Measurements from ENCODE around the gene KDM4C. TPM values are rescaled to one million over a fixed set of nuclear protein-coding genes. Genes with fewer than 3 reads are reported as not detected.

Gene KDM4C
- total and polyA plus RNA-seq, 2 donors (not counting 1 experiment from before 2014, with no cell fraction given) = 13.0 to 39.0 TPM

GRCh38 chr9:7150153-7150890, 392.5 kb downstream of the KDM4C start:
- no peak overlapping the region for H3K4me2 ChIP-seq (ENCODE audit: extremely low read depth, insufficient read depth, low read length)
- H3K9ac ChIP-seq (ENCODE audit: insufficient read depth, low read length) = no peak overlapping the region
- no peaks in the 10 kb centered on the region for H3K9me3 ChIP-seq (ENCODE audit: control insufficient read depth, insufficient read depth, low read depth, low read length)
- no peak for DNase-seq (ENCODE audit: low read depth in 2 of 2)
- H3K27me3 ChIP-seq (ENCODE audit: control insufficient read depth, insufficient read depth, low read length) = no peaks in the 10 kb centered on the region
- no peaks in the 10 kb centered on the region for H4K20me1 ChIP-seq (ENCODE audit: control insufficient read depth, extremely low read depth, insufficient read depth, low read length)
- H3K4me1 ChIP-seq (ENCODE audit: control insufficient read depth, extremely low read depth, insufficient read depth, low read length) = peaks cover under 1% of the 10 kb centered on the region
- no peak for TF ChIP-seq EZH2 (IDR thresholded peaks at IDR 0.05; ENCODE audit: low read length, missing control alignments)
- TF ChIP-seq CTCF (conservative IDR thresholded peaks at IDR 0.05 in 1 of 2, IDR thresholded peaks at IDR 0.05 in 1 of 2; ENCODE audit: low read depth in 1 of 2, low read length in 2 of 2) = no peak
- H3K4me3 ChIP-seq (replicated peaks in 1 of 4; ENCODE audit: control extremely low read depth in 1 of 4, insufficient read depth in 1 of 4, low read depth in 3 of 4, low read length in 4 of 4) = no peak overlapping the region
- H2AFZ ChIP-seq (ENCODE audit: low read length) = no peak overlapping the region
- H3K27ac ChIP-seq (ENCODE audit: insufficient read depth, low read length) = no peak overlapping the region
- no peaks in the 10 kb centered on the region for H3K36me3 ChIP-seq (ENCODE audit: control insufficient read depth, insufficient read depth, low read length)
- H3K79me2 ChIP-seq (ENCODE audit: control insufficient read depth, insufficient read depth, low read length) = no peaks in the 10 kb centered on the region

GRCh38 chr9:7153134-7153533, 395.4 kb downstream of the KDM4C start:
- TF ChIP-seq EZH2 (IDR thresholded peaks at IDR 0.05; ENCODE audit: low read length, missing control alignments) (no peak), CTCF (conservative IDR thresholded peaks at IDR 0.05 in 1 of 2, IDR thresholded peaks at IDR 0.05 in 1 of 2; ENCODE audit: low read depth in 1 of 2, low read length in 2 of 2) (no peak)
- H3K4me3 ChIP-seq (replicated peaks in 1 of 4; ENCODE audit: control extremely low read depth in 1 of 4, insufficient read depth in 1 of 4, low read depth in 3 of 4, low read length in 4 of 4) = no peak overlapping the region
- no peak overlapping the region for H3K9ac ChIP-seq (ENCODE audit: insufficient read depth, low read length)
- no peaks in the 10 kb centered on the region for H3K4me1 ChIP-seq (ENCODE audit: control insufficient read depth, extremely low read depth, insufficient read depth, low read length)
- H4K20me1 ChIP-seq (ENCODE audit: control insufficient read depth, extremely low read depth, insufficient read depth, low read length) = no peaks in the 10 kb centered on the region
- no peak overlapping the region for H2AFZ ChIP-seq (ENCODE audit: low read length)
- H3K27ac ChIP-seq (ENCODE audit: insufficient read depth, low read length) = no peak overlapping the region
- H3K4me2 ChIP-seq (ENCODE audit: extremely low read depth, insufficient read depth, low read length) = no peak overlapping the region
- H3K27me3 ChIP-seq (ENCODE audit: control insufficient read depth, insufficient read depth, low read length) = no peaks in the 10 kb centered on the region
- H3K9me3 ChIP-seq (ENCODE audit: control insufficient read depth, insufficient read depth, low read depth, low read length) = no peaks in the 10 kb centered on the region
- no peaks in the 10 kb centered on the region for H3K36me3 ChIP-seq (ENCODE audit: control insufficient read depth, insufficient read depth, low read length)
- no peak for DNase-seq (ENCODE audit: low read depth in 2 of 2)
- H3K79me2 ChIP-seq (ENCODE audit: control insufficient read depth, insufficient read depth, low read length) = no peaks in the 10 kb centered on the region

GRCh38 chr9:7153566-7153965, 395.8 kb downstream of the KDM4C start:
- Histone ChIP-seq H3K9me3 (ENCODE audit: control insufficient read depth, insufficient read depth, low read depth, low read length) (no peaks in the 10 kb centered on the region), H3K27ac (ENCODE audit: insufficient read depth, low read length) (no peak overlapping the region), H3K9ac (ENCODE audit: insufficient read depth, low read length) (no peak overlapping the region), H3K4me2 (ENCODE audit: extremely low read depth, insufficient read depth, low read length) (no peak overlapping the region), H3K36me3 (ENCODE audit: control insufficient read depth, insufficient read depth, low read length) (no peaks in the 10 kb centered on the region), H3K27me3 (ENCODE audit: control insufficient read depth, insufficient read depth, low read length) (no peaks in the 10 kb centered on the region), H3K4me3 (replicated peaks in 1 of 4; ENCODE audit: control extremely low read depth in 1 of 4, insufficient read depth in 1 of 4, low read depth in 3 of 4, low read length in 4 of 4) (no peak overlapping the region), H3K4me1 (ENCODE audit: control insufficient read depth, extremely low read depth, insufficient read depth, low read length) (no peaks in the 10 kb centered on the region), H2AFZ (ENCODE audit: low read length) (no peak overlapping the region), H4K20me1 (ENCODE audit: control insufficient read depth, extremely low read depth, insufficient read depth, low read length) (no peaks in the 10 kb centered on the region), H3K79me2 (ENCODE audit: control insufficient read depth, insufficient read depth, low read length) (no peaks in the 10 kb centered on the region)
- peak; percentile 10 to 55 for DNase-seq (ENCODE audit: low read depth in 2 of 2)
- TF ChIP-seq CTCF (conservative IDR thresholded peaks at IDR 0.05 in 1 of 2, IDR thresholded peaks at IDR 0.05 in 1 of 2; ENCODE audit: low read depth in 1 of 2, low read length in 2 of 2) = no peak
- no peak for TF ChIP-seq EZH2 (IDR thresholded peaks at IDR 0.05; ENCODE audit: low read length, missing control alignments)
